Right lobe of liver (tissue), 4 donors: ENCODE results near the gene SMARCA2.

ENCODE experiments used
- CTCF ChIP-seq, 4 donors: fragments of 200-600 bp in 3 of 4; fragments of 450-650 bp in 1 of 4; IDR thresholded peaks; one replicate each; pipeline versions ENCODE4 v1.5.1 to v1.8.0; 2016 to 2022; ENCODE audit warnings: antibody characterized with exemption in 4 of 4, mild to moderate bottlenecking in 2 of 4
- POLR2A ChIP-seq: fragments of 450-650 bp; IDR thresholded peaks from one replicate; pipeline ENCODE4 v1.6.1; 2017; ENCODE audit warnings: antibody characterized with exemption, mild to moderate bottlenecking
- donor health status: DM: no; HTN: no; CAD: no.
- donor health status: DM: no; HTN: no; CAD: no.
- donor health status: DM: no; HTN: yes; CAD: no.

- TF ChIP-seq POLR2A (no peak), CTCF (IDR thresholded peaks at IDR 0.05) (no peak)
These were observed 14.8 kb upstream of the SMARCA2 start for GRCh38 chr9:2000314-2000713.
